NB4 (cell line): ENCODE measurements around the gene FOSB.

Experiments used
- DNase-seq: peaks from one replicate; pipeline ENCODE4 v3.0.0; 2010; ENCODE audit warnings: low read depth
- H3K4me3 ChIP-seq: one replicate; pipeline ENCODE4 v1.5.1; 2011; ENCODE audit warnings: mild to moderate bottlenecking, low read depth, low read length, moderate library complexity
- CTCF ChIP-seq: IDR thresholded peaks from one replicate; pipeline ENCODE4 v1.5.1; 2012; ENCODE audit warnings: low read depth, low read length
- MAX ChIP-seq: IDR thresholded peaks from 2 replicates; pipeline ENCODE4 v1.6.1; 2011; ENCODE audit warnings: low read depth, low read length
- MYC ChIP-seq: IDR thresholded peaks from 2 replicates; pipeline ENCODE4 v1.6.1; 2011; ENCODE audit warnings: low read depth, low read length
- POLR2A ChIP-seq: IDR thresholded peaks from 2 replicates; pipeline ENCODE4 v1.6.1; 2011; ENCODE audit warnings: mild to moderate bottlenecking; ENCODE audit not compliant: insufficient read length; ENCODE audit errors: extremely low read depth

Gene FOSB

GRCh38 chr19:45492627-45493470 is 25.1 kb downstream of the FOSB start:
- H3K4me3 ChIP-seq = peak overlapping the region; percentile 46
- peak; percentile 55 for DNase-seq
- no peak for TF ChIP-seq CTCF

- TF ChIP-seq CTCF (no peak), POLR2A (no peak), MYC (no peak), MAX (no peak)
- no peak for DNase-seq
- H3K4me3 ChIP-seq = no peak overlapping the region
Observed at GRCh38 chr19:45494261-45494916, 26.6 kb downstream of the FOSB start.

GRCh38 chr19:45495178-45495577 is 27.4 kb downstream of the FOSB start:
- TF ChIP-seq CTCF = no peak
- TF ChIP-seq MYC = no peak
- no peak for TF ChIP-seq POLR2A
- TF ChIP-seq MAX = no peak
- no peak overlapping the region for H3K4me3 ChIP-seq
- no peak for DNase-seq

GRCh38 chr19:45496349-45496953 is 28.7 kb downstream of the FOSB start:
- DNase-seq = peak; percentile 38
- no peak overlapping the region for H3K4me3 ChIP-seq
- TF ChIP-seq POLR2A (no peak), CTCF (no peak), MAX (no peak), MYC (no peak)

- no peak for DNase-seq
- H3K4me3 ChIP-seq = no peak overlapping the region
- TF ChIP-seq MYC = no peak
- no peak for TF ChIP-seq POLR2A
- TF ChIP-seq MAX = no peak
- no peak for TF ChIP-seq CTCF
Observed at GRCh38 chr19:45497791-45498190, 30.0 kb downstream of the FOSB start.
